ENCODE measurements around the gene MAP2K5. TPM values are rescaled to one million over a fixed set of nuclear protein-coding genes. Genes with fewer than 3 reads are reported as not detected.

The MAP2K5 gene
- total RNA-seq, 1 experiment from 2014 or later = 13.9 TPM

DNA sequence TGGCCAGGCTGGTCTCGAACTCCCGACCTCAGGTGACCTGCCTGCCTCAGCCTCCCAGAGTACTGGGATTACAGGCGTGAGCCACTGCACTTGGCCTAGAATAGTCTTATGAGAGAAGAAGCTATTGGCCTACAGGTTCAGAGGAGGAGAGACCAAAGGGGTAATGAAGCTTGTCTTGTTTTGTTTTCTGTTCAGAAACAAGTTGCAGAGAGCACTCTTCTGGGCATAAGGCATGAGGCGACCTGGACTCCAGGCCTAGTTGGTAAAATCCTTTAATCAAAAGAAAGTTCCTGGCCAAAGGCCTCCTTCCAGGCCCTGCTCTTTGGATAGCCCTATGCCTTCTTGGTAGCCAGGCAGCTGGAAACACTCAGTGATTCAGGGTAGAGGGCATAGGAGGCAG lies 195.6 kb downstream of the MAP2K5 start:
- no peak overlapping the region for H3K27ac ChIP-seq
- no peak for DNase-seq
- no peaks in the 10 kb centered on the region for H3K9me3 ChIP-seq (replicated peaks)

DNA sequence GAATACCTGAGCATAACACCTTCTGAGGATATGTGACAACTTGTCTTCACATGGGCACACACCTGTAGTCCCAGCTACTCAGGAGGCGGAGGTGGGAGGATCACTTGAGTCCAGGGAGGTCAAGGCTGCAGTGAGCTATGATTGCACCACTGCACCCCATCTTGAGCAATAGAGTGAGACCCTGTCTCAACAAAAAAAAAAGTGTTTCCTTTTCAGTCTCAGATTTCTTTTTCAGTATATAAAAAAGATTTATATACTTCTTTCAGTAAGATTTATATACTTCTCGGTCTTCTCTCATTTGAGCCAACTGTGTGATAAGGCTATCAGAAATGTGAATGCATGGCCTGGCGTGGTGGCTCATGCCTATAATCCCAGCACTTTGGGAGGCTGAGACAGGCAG lies 197.9 kb downstream of the MAP2K5 start:
- Histone ChIP-seq H3K9me3 (replicated peaks) (no peaks in the 10 kb centered on the region), H3K4me1 (0 out of 2 replicates have a peak, but pooled peaks cover under 1% of the 10 kb centered on the region), H3K36me3 (no peaks in the 10 kb centered on the region), H3K4me3 (no peak overlapping the region), H3K27ac (no peak overlapping the region), H3K27me3 (no peaks in the 10 kb centered on the region)
- no peak for DNase-seq

More for the DNA sequence above, 195.6 kb downstream of the MAP2K5 start:
- no peak overlapping the region for H3K4me3 ChIP-seq
- H3K4me1 ChIP-seq = no peaks in the 10 kb centered on the region
- no peaks in the 10 kb centered on the region for H3K36me3 ChIP-seq
- no peaks in the 10 kb centered on the region for H3K27me3 ChIP-seq

DNA sequence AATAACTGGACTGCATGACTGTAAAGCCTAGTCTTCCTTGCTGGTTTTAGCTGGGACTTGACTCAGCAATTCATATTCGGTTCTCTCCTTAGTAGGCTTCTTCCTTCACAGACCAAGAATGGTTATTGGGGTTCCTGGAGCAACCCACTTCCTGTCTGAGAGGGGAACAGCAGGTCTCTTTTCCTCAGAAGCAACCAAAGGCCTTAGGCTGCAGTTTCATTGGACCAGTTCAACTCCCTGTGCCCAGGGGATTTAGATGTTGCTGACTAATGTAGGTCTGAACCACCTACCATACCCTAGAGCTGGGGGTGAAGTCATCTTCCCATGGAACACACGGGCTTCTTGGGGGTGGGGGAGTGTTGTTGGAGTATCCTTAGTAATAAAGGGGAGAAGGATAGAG lies 198.8 kb downstream of the MAP2K5 start:
- no peaks in the 10 kb centered on the region for H3K9me3 ChIP-seq (replicated peaks)
- H3K4me1 ChIP-seq = 0 out of 2 replicates have a peak, but pooled peaks cover 3% of the 10 kb centered on the region
- DNase-seq = no peak
- no peaks in the 10 kb centered on the region for H3K36me3 ChIP-seq
- no peak overlapping the region for H3K4me3 ChIP-seq
- H3K27ac ChIP-seq = no peak overlapping the region
- no peaks in the 10 kb centered on the region for H3K27me3 ChIP-seq

GRCh38 chr15:67743558-67743957 lies 201.1 kb downstream of the MAP2K5 start:
- Histone ChIP-seq H3K9me3 (replicated peaks) (no peaks in the 10 kb centered on the region), H3K27ac (no peak overlapping the region), H3K27me3 (no peaks in the 10 kb centered on the region), H3K36me3 (no peaks in the 10 kb centered on the region), H3K4me1 (0 out of 2 replicates have a peak, but pooled peaks cover 3% of the 10 kb centered on the region), H3K4me3 (no peak overlapping the region)
- no peak for DNase-seq

DNA sequence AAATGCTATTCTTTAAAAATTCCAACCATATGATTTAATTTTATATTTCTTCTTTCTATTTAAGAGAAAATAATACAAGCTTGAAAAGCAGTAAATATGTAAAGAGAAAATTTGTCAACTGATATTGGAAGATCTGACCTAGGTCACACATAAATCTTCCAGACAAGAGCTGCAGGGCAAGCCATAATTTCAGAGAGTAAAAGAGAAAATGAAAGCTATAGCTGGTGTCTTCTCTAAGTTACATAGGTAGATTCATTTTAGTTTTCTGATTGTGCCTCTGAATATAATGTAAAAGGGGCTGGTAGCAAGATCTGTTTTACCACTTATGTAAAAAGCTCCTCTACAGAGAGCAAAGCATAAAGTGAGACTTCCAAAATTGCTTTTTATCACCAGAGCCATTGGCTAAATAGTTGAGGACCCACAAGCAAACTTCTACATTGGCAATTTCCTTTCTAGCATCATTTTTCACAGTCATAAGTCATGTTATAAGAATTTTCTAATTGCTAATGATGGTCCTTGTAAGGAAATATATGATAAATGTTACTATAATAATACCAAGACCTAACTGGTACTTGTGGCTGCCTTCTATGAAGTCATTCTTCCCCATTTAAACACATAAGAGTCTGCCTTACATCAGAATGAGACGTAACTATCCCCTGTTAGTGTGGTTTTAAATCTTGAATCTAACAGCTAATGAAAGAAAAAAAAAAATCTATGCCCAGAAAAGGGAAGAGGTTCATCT lies 202.0 kb downstream of the MAP2K5 start:
- no peak for DNase-seq
- no peak overlapping the region for H3K27ac ChIP-seq
- H3K36me3 ChIP-seq = no peaks in the 10 kb centered on the region
- no peaks in the 10 kb centered on the region for H3K9me3 ChIP-seq (replicated peaks)
- no peak overlapping the region for H3K4me3 ChIP-seq
- H3K27me3 ChIP-seq = no peaks in the 10 kb centered on the region
- 0 out of 2 replicates have a peak, but pooled peaks cover 3% of the 10 kb centered on the region for H3K4me1 ChIP-seq

DNA sequence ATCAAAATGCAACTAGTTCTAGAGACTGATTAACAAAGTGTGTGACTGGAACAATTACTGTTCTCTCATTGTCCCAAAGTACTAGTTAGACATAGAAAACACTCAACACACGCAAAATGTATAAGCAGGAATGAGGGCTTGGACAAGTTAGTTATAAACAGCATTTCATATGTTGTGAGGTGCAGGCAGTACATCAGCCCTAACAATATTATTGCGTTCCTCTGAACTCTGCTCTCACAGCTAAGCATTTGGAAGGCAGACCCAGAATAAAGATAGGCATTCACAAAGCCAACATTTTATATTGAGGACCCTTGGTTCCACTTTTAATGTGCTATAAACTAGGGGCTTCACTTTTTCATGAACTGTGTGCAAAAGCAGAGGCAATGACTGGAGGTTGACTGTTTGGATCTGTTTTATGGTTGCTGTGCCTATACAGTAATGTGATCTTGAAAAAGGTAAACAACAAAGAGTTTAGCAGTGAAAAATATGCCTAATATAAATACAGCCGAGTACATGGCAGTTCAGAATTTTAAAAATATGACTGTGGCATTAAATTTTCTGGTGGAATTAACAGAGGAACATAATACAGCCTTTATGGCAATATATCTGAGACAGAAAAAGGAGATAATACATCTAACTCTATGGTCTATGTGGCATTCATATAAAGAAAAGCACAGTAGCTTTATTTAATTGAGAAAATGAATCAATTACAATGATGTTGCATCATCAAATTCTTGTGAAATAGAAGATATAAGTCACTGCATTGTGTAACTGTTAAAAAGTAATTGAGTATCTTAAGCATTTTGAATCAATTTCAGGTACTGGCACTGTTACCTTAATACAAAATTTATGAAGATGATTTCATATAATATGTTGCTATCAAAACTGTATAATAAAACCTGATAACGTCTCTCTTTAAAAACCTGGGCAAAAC lies 202.8 kb downstream of the MAP2K5 start:
- no peaks in the 10 kb centered on the region for H3K9me3 ChIP-seq (replicated peaks)
- DNase-seq = no peak

DNA sequence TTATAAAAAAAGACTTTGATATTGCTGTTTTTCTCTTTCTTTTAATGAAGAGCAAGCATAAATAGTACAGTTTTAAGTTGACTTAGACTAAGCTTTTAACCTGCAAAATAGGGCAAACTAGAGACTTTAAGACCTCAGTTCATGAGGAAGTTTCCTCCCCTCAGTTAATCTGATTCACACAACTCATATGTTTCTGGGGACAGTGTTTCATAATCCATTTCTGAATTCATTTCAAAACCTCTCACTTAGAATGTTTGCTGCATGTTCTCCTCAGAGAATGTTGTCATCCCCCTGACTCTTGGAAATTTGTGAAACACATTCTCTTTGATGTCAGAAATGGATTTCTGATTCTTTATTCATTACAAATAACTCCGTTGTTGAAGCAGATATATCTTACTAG lies 203.5 kb downstream of the MAP2K5 start:
- Histone ChIP-seq H3K27ac (no peak overlapping the region), H3K4me3 (no peak overlapping the region)

More for the DNA sequence above, 202.8 kb downstream of the MAP2K5 start:
- Histone ChIP-seq H3K4me3 (no peak overlapping the region), H3K27me3 (no peaks in the 10 kb centered on the region), H3K36me3 (no peaks in the 10 kb centered on the region), H3K4me1 (peaks cover 3% of the 10 kb centered on the region; the same call in 1 of the 2 replicates), H3K27ac (no peak overlapping the region)

GRCh38 chr15:67746450-67746849 lies 203.9 kb downstream of the MAP2K5 start:
- H3K4me1 ChIP-seq = peaks cover 12% of the 10 kb centered on the region; the same call in 1 of the 2 replicates
- H3K9me3 ChIP-seq (replicated peaks) = no peaks in the 10 kb centered on the region
- H3K27ac ChIP-seq = no peak overlapping the region
- no peak for DNase-seq
- no peaks in the 10 kb centered on the region for H3K27me3 ChIP-seq
- no peaks in the 10 kb centered on the region for H3K36me3 ChIP-seq
- no peak overlapping the region for H3K4me3 ChIP-seq

More for the DNA sequence above, 203.5 kb downstream of the MAP2K5 start:
- peaks cover 10% of the 10 kb centered on the region; the same call in 1 of the 2 replicates for H3K4me1 ChIP-seq
- no peaks in the 10 kb centered on the region for H3K27me3 ChIP-seq
- no peaks in the 10 kb centered on the region for H3K9me3 ChIP-seq (replicated peaks)
- DNase-seq = no peak
- no peaks in the 10 kb centered on the region for H3K36me3 ChIP-seq

GRCh38 chr15:67747921-67748320 lies 205.4 kb downstream of the MAP2K5 start:
- H3K36me3 ChIP-seq = no peaks in the 10 kb centered on the region
- H3K4me1 ChIP-seq = peaks cover 12% of the 10 kb centered on the region; the same call in 1 of the 2 replicates
- DNase-seq = no peak
- no peaks in the 10 kb centered on the region for H3K27me3 ChIP-seq
- no peak overlapping the region for H3K27ac ChIP-seq
- no peaks in the 10 kb centered on the region for H3K9me3 ChIP-seq (replicated peaks)
- H3K4me3 ChIP-seq = no peak overlapping the region

- H3K9me3 ChIP-seq (replicated peaks) = no peaks in the 10 kb centered on the region
- H3K36me3 ChIP-seq = no peaks in the 10 kb centered on the region
- H3K4me3 ChIP-seq = no peak overlapping the region
- no peak for DNase-seq
- no peaks in the 10 kb centered on the region for H3K27me3 ChIP-seq
- peaks cover 11% of the 10 kb centered on the region; the same call in 1 of the 2 replicates for H3K4me1 ChIP-seq
- H3K27ac ChIP-seq = no peak overlapping the region
Measured at GRCh38 chr15:67750371-67750770, 207.9 kb downstream of the MAP2K5 start.

- Histone ChIP-seq H3K36me3 (no peaks in the 10 kb centered on the region), H3K27ac (no peak overlapping the region), H3K4me3 (no peak overlapping the region), H3K27me3 (no peaks in the 10 kb centered on the region), H3K9me3 (replicated peaks) (no peaks in the 10 kb centered on the region), H3K4me1 (peaks cover 13% of the 10 kb centered on the region; the same call in 1 of the 2 replicates)
- no peak for DNase-seq
Measured at GRCh38 chr15:67753891-67754290, 211.4 kb downstream of the MAP2K5 start.

DNA sequence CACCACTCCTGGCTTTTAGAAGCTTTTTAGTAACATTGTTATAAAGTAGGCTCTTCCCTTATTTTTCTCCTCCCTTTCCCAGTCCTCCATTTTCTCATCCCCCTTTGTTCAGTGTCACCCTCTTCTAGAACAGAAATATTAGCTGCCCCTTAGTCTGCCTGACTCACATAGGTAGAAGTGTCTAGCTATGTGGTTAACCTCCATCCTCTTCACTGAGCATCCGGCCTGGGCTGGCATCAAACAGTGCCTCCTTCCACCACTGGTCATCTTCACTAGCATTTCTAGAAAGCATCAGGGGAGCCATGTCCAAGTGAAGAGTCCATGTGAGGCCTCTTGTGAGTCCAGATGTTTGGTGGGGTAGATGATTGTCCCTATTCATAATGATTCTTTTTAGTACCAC lies 212.8 kb downstream of the MAP2K5 start:
- no peak overlapping the region for H3K27ac ChIP-seq
- no peak overlapping the region for H3K4me3 ChIP-seq
- DNase-seq = no peak
- H3K36me3 ChIP-seq = no peaks in the 10 kb centered on the region
- peaks cover 13% of the 10 kb centered on the region; the same call in 1 of the 2 replicates for H3K4me1 ChIP-seq
- no peaks in the 10 kb centered on the region for H3K27me3 ChIP-seq
- H3K9me3 ChIP-seq (replicated peaks) = no peaks in the 10 kb centered on the region

DNA sequence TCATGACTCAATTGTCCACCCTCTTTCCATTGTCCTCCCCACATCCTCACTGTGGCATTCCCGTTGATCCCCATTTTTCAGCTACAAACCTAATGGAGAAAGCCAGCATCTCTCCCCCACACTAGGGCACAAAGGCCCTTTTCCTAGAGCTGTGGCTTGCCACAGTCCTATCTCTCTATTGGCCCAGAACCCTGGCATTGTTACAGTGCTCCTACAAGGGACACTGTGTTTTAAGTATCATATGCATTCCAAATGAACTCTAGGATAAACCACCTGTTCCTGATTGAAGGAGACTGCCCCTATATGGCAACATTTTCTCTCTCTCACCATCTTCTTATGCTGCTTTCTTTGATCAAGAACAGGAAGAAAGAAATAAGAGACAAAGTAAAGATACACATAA lies 213.4 kb downstream of the MAP2K5 start:
- Histone ChIP-seq H3K27me3 (no peaks in the 10 kb centered on the region), H3K4me1 (peaks cover 6% of the 10 kb centered on the region; the same call in 1 of the 2 replicates), H3K27ac (no peak overlapping the region), H3K9me3 (replicated peaks) (no peaks in the 10 kb centered on the region), H3K4me3 (no peak overlapping the region), H3K36me3 (no peaks in the 10 kb centered on the region)
- peak; percentile 28 to 70 for DNase-seq

DNA sequence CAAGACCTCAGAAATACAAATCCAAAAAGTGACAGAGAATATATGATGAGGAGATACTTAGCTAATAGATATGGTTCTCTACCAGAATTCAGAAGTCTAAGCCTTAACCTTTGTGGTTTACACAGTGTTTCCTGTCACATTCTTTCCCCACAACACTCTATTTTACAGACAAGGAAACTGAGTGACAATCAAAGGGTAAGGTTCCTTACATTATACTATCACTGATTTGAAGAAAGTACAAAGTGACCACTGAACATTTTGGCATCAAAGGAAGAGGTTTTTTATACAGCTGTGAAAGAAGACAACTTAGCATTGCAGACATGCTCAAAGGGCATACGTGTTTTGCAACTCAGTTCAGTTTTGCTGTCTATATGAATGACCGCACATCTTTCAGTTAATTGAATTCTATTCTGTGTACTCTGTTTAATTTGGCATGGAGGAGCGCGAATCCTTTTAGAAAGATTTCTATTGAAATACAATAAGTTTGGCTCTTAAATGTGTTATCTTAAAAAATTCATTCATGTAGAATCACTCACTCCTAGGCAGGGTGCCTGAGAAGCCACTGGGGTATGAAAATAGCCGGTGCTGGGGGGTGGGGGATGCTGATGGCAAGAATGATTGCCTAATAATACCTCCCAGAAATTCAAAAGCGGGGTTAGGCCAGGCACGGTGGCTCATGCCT lies 216.3 kb downstream of the MAP2K5 start:
- H3K27me3 ChIP-seq = no peaks in the 10 kb centered on the region
- H3K36me3 ChIP-seq = no peaks in the 10 kb centered on the region
- no peak for DNase-seq
- no peak overlapping the region for H3K4me3 ChIP-seq
- no peak overlapping the region for H3K27ac ChIP-seq
- H3K9me3 ChIP-seq (replicated peaks) = no peaks in the 10 kb centered on the region
- H3K4me1 ChIP-seq = peaks cover 8% of the 10 kb centered on the region
